GM21381 (cell line): ENCODE data around the gene CSNK2A1.

ENCODE experiments used
- ATAC-seq: cut with Tn5 transposase; IDR thresholded peaks from one replicate; pipeline ENCODE4 v1.9.1; 2021; ENCODE audit warnings: mild to moderate bottlenecking, moderate library complexity; ENCODE audit not compliant: unreplicated experiment

Gene CSNK2A1

DNA sequence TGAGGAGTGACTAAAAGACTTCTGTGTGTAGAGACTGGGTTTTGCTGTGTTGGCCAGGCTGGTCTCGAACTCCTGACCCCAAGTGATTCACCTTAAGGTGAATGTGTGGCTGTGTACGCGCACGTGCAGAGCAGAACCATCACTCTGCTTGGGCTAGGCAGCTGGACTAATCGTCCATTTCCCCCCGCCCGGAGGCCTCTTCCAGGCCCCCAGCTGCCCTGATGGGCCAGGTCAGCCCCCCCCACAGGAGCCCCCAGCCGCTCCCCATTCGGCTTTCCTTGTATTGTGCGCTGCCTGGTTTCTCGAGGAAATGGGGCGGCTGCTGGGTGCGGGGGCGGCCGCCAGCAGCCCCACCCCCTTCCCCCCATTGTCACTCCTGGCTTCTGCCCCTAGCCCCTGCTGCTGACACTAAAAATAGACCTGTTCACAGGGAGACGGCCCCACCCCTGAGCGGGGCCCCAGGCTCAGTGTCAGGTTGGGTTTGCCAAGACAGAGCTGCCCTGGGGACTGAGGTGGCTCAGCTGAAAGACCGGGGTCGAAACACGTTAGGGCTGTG is 24.6 kb upstream of the CSNK2A1 start:
- ATAC-seq: no peak

DNA sequence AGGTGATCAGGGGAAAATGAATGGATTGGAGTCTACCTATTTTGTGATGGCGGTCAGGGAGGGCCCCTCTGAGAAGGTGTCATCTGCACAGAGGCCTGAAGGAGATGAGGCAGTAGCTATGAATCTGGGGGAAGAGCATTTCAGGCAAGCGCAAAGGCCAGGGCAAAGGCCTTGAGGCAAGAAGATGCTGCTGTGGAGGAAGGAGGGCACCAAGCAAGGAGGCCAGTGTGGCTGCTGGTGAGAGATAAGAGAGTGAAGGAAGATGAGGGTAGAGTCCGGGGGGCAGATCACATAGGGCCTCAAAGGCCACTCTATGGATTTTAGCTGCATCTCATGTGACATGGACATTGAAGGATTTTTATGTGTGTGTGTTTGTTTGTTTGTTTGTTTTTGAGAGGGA is 20.6 kb upstream of the CSNK2A1 start:
- ATAC-seq: no peak

DNA sequence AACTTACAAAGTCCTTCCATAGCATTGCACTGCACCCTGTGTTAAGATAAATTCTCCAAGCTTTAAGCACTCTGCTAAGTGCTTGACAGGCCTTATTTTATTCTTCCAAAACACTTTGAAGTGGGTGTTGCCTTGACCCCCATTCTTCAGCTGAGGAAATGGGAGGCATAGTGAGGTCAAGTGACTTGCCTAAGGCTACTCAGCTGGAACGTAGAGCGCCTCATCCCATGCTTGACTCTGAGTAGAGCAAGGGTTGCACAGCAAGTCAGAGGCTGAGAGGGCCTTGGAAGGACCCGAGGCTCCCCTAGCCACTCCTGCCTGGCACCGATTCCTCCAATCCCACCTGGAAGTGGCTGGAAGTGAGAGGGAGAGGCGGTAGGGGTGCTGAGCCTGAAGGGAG is 19.6 kb upstream of the CSNK2A1 start:
- no peak for ATAC-seq

DNA sequence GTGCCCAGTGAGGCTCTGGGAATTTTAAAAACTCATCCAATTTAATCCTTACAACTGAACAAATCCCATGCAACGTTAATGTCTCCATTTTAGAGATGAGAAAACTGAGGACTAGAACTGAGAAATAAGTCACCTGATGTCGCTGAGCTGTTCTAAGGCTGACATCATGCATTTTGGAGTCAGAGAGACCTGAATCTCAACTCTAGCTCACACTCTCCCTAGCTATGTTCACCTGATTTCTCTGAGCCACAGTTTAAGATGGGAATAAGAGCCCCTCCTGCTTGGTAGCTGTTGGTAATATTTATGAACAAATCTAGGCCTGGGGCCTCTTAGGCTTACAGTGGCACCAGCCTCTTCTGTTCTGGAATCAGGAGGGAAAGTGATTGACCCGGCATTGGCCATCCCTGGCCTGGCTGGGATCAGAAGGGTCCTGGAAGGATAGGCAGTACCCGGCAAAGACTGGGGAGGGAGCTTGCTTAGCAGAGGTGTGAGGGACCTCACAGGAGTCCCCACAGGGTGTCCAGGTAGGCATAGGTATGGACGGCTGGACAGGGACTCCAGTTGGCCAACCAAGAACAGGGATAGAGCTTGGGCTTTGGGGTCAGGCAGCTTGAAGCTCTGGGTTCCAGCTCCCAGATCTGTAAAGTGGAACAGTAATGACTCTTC is 18.8 kb upstream of the CSNK2A1 start:
- no peak for ATAC-seq

DNA sequence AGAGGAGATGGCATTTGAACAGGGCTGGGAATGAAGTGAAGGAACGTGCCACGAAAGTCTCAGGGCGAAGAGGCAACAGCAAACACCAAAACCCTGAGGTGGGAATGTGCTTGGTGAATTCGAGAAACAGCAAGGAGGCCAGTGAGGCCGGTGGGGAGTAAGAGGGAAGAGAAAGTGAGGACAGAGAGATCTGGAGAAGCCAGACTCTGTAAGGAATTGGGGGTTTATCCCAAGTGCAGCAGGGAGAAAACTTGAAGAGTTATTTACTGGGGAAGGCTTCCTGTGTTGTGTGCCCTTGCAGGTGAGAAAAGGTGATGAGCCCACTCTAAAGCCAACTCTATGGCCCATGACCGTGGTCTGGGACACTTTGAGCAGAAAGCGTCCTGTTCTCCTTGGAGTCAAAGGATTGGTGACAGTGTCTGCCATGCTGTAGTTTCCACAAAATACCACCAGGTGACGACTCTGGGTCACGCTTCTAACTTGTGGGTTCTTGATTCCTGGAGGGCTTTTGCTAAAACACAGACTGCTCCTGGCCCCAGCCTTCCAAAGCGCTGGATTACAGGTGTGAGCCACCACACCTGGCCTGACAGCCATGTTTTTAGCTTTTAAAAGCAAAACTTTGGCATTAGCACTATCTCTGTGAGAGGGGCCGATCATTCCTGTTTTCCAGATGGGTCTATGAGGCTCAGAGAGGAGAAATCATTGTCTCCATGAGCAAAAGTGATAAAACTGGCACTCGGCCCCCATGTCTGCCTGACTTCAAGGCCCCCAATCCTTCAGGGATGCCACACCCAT is 18.0 kb upstream of the CSNK2A1 start:
- no peak for ATAC-seq

DNA sequence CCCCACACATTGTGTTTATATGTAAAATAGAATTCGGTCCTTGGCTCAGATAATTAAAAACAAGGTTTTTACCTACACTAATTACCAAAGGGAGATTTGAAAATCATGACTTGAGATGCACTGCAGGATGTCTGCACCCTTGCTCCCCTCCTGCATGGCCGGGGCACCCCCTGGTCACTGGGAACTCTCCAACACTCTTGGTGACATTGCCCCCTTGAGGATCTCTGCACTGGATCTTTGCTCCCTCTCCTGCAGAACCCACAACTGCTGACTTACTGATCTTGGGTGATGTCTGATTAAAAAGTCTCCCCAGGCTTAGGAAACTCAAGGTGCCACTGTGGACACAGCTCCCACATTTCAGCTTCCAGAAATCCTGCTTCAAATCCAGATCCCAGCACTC is 17.1 kb upstream of the CSNK2A1 start:
- no peak for ATAC-seq

DNA sequence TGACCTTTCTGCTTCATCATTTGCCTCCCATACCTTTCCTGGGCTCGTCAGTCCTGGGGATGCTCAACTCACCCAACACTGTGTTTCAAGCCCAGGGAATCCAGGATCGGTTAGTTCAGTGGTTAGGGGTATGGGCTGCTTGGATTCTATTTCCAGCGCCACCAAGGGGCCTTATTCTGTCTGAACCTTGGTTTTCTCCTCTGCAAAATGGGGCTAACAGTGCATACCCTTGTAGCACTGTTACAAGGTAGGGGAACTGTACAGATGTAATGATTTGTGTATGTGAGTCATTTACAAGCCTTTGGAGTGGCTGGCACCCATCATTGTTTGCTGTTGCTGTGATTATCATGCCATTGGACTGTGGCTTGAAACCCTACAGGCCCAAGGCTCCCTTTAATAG is 14.5 kb upstream of the CSNK2A1 start:
- ATAC-seq: no peak

DNA sequence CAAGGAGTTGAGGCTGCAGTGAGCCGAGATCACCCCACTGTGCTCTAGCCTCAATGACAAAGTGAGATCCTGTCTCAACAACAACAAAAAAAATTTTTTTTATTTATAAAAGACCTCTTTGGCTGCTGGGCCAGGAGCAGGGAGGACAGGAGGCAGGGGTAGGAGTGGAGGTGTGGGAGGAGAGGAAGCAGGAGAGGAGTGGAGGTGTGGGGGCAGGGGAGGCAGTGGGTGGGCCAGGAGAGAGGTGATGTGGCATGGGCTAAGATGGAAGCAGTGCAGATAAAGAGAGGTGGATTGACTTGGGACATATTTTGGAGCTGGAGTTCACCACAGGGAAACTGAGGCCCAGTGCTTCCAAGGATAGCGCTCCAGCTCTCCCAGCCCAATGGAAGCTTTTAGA is 13.4 kb upstream of the CSNK2A1 start:
- no peak for ATAC-seq

DNA sequence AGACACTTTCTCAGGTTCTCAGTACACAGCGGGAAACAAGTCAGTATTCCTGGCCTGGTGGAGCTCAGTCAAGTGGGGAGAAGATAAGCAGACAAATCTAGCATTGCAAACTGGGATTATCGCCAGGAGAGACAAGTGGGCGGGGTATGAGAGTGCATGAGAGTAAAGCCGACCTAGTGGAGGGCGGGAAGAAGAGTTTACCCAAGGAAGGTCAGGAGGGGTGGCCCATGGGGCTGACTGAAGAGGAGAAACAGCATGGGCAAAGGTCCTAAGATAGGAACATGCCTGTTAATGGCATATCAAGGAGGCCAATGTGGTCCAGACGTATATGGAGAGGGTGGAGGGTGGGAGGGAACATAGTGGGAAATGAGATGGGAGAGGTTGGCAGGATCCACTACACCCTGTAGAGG is 12.4 kb upstream of the CSNK2A1 start:
- ATAC-seq: no peak

DNA sequence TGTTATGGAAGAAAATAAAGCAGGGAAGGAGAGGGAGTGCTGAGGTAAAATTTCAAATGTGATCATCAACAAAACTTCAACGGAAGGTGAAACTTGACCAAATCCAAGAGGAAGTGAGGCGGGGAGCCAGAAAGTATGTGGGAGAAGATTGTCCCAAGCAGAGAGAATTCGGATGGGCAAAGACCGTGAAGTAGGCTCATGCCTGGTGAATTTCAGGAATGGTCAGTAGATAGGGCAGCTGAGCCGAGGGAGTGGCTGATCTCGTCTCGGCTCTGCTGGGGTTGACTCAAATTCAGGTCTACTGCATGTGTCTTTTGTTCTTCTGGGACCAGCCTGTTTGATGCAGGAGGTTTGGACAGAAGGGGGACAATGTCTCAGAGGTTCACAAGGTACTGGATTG is 7.0 kb upstream of the CSNK2A1 start:
- ATAC-seq: no peak

DNA sequence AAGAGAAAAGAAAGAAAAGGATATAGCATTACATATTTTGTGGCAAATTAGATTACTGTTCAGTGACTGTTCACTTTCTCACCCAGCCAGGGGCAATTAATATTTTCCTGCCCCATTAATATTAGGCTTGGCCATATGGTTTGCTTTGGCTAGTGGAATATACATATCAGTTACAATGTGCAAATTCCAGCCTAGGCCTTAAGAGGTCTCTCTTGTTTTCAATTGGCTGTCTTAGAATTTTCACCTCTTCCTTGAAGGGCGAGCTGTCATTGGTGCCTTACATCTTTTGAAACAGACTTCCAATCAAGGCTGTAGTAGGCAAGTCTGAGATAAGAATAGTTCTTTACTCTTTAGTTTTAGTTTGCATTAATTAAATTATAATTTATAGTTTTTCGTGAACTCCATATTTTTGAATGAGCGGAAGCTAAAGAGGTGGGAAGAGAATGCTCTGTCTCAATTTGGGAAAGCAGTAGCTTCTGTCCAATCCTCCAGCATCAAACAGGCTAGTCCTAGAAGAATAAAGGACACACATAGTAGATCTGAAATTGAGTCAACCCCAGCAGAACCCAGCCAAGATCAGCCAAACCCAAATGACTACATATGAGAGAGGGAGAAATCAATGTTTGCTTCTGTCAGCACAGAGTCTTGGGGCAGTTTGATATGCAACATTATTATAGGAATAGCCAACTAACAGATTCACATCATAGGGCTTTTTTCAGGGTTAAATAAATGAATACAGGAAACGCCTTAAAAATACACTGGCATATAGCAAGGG is 6.3 kb upstream of the CSNK2A1 start:
- ATAC-seq: no peak

DNA sequence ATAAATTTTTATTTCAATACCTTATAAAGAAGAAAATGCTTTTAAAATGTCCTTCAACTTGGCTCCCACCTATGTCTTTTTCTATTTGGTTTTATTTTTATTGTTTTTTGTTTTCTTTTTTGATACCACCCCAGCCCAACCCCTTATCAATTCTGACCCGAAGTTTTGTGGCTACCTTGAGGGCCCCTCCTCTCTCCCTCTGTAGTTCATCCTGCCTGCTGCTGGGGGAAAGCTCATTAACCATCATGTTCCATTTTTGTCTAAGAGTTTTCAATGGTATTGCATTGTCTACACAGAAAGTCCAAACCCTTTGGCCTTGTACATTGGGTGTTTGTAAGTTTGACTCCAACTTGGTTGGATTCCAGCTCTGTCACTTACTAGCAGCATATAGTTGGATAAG is 5.3 kb upstream of the CSNK2A1 start:
- no peak for ATAC-seq

DNA sequence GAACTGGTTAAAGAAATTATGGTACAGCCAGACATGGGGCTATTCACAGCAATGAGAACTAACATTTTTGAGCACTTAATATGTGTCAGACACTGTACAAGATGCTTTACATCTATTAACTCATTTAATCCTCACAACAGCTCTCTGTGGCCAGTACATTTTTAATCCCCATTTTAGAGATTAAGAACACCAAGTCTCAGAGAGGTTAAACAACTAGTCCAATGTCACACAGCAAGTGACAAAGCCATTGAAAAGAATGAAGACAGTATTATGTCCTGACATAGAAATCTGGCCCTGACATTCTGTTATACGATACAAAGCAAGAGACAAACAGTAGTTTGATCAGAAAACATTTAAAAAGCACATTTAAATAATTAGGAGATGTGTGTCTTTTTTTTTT is 3.8 kb upstream of the CSNK2A1 start:
- no peak for ATAC-seq

DNA sequence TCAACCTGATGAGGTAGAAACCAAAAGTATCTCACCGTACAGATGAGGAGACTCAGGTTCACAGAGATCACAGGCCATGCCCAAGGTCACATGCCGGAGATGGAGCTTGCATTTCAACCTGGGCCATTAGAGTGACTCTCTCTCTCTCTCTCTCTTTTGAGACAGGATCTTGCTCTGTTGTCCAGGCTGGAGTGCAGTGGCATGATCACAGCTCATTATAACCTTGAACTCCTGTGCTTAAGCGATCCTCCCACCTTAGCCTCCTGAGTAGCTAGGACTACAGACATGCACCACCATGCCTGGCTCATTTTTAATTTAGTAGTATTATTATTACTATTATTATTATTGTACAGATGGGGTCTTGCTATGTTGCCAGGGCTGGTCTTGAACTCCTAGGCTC is 2.8 kb upstream of the CSNK2A1 start:
- no peak for ATAC-seq

DNA sequence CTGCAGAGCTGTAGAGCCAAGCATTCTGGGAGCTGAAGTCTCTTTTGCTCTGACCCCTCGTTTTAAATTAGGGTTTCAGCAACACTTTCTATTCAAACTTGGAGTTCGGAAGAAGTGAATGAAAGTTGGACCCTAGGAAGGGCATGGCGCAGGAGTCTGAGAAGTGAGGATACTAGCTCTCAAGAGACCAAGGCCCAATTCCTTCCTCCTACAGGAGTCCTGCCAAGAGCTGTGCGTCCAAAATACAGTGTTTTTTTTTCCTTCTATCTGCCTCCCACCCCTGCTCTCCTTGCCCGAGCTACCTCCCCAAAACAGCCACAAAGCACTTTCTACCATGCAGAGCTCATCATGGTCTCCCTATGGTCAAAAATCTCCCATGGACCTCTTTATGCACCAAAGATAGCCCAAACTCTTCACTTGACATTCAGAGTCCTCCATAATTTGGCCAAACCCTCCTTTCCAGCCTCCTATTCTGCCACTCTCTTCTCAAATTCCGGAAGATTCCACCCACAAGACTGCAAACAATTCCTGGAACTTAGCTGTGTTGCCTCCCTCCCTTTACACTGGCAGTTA is 649 bp upstream of the CSNK2A1 start:
- no peak for ATAC-seq

DNA sequence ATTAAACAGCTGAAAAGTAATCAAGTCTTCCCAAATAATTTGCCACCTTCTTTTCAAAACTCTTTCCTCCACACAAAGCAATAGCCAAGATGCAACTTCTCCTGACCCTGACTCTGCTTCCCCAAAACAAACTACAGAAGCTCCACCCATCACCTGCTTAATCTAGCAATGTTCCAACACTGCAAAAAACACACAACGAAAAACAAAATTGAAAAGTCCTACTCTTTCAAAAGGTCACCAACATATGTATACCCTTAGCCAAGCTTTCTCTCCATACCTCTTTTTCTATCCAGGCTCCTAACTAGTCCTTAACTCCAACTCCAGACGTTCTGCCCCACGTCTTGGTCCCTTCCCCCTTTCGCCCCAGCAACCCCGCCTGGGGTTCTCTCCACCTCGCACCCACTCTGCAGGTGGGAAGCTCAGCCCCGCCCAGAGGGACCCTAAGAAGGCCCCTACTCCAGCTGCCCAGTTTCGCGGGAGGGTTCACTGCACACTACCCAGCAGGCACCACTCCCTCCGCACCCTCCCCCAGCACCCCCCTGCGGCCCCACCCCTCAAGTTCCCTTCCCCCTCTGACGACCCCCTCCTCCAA is 717 bp downstream of the CSNK2A1 start:
- ATAC-seq: peak; percentile 11

DNA sequence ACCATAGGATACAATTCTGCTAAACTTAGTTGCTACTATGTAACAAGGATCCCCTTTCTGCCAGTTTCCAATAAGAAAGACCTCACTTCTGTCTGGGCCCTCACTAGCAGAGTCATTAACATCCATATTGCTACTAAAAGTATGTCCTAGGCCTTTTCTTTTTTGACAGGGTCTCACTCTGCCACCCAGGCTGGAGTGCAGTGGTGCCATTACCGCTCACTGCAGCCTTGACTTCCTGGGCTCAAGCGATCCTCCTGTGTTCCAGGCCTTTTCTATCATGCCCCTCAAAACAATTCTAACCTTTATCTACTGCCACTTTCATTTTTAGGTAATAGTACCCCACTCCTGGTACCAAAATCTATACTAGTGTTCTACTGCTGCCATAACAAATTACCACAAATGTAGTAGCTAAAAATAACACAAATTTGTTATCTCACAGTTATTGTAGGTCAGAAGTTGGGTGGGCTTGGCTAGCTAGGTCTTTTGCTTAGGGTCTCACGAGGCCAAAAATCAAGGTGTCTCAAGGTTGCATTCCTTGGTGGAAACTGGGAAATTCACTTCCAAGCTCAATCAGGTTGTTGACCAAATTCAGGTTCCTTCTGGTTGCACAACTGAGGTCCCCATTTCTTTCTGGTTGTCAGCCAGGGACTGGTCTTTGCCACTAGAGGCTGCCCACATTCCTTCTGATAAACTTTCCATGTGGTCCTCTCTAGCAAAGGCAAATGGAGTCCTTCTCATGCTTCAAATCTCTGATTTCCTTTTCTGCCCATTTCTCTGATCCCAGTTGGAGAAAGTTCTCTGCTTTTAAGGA is 3.0 kb downstream of the CSNK2A1 start:
- ATAC-seq: no peak

DNA sequence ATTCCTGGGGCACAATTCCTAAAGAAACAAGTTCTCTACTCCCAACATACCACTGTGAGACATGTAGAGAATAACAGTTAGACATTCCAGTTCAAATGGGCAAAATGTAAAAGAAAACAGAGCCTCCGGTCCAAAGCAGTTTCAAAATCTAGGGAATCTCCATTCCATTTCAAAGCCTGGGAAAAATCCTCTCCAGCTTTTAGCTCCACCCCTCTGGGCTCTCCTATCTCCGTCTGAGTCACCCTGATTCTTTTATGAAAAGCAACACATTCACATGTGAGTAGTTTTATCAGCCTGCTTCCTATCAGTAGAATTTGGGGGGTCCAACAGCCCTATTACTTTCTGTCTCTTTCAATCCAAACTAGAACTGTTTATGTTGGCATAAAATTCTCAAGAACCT is 3.7 kb downstream of the CSNK2A1 start:
- ATAC-seq: no peak

DNA sequence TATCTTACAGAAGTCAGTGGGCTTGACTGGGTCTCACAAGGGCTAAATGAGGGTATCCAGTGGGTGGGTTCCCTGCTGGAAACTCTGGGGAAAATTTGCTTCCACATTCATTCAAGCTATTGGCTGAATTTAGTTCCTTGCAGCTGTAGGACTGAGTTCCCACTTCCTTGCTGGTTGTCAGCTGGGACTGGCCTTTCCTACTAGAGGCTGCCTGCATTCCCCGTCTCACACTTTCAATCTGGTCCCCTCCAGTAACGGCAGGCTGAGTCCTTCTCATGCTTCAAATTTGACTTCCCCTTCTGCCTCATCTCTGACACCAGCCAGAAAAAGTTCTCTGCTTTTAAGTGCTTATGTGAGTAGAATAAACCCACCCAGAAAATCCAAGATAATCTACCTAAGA is 4.4 kb downstream of the CSNK2A1 start:
- ATAC-seq: no peak

DNA sequence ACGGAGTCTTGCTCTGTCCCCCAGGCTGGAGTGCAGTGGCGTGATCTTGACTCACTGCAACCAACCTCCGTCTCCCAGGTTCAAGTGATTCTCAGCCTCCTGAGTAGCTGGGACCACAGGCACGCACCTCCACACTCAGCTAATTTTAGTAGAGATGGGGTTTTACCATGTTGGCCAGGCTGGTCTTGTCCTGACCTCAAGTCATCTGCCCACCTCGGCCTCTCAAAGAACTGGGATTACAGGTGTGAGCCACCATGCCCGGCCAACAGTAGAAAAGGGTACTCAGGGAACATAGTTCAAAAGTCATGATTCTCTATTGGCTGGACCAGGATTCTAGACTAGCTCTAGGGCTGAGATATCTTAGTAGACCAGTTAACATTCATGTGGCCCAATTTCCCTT is 5.6 kb downstream of the CSNK2A1 start:
- no peak for ATAC-seq
